Prostate gland (tissue), 2 donors: ENCODE data around the gene MGAT1.

Experiments
- CTCF ChIP-seq, 4 experiments: fragments of 200-600 bp in 2 of 4; fragments of 450-650 bp in 2 of 4; sonication (generic) in 2 of 4; IDR thresholded peaks; 1 replicate in 3 of 4; 2 replicates in 1 of 4; pipeline ENCODE4 v1.5.1; 2016 to 2019; ENCODE audit warnings: antibody characterized with exemption in 4 of 4, mild to moderate bottlenecking in 2 of 4, moderate library complexity in 2 of 4
- POLR2A ChIP-seq: fragments of 450-650 bp; IDR thresholded peaks from one replicate; pipeline ENCODE4 v1.6.1; 2016; ENCODE audit warnings: antibody characterized with exemption, mild to moderate bottlenecking
- POLR2AphosphoS5 ChIP-seq: sonication (generic); formaldehyde crosslinking; IDR thresholded peaks from one replicate; pipeline ENCODE4 v1.6.1; 2017; ENCODE audit warnings: antibody characterized with exemption

GRCh38 chr5:180849827-180850226 lies 47.2 kb upstream of the MGAT1 start:
- TF ChIP-seq POLR2A (no peak), CTCF (IDR thresholded peaks at IDR 0.05) (no peak), POLR2AphosphoS5 (no peak)
